WTC11 (cell line): ENCODE measurements around the gene CLCNKB.

ENCODE experiments used
- TP53 ChIP-seq: sonication (generic); formaldehyde crosslinking; IDR thresholded peaks from 2 replicates; pipeline ENCODE4 v1.8.1; 2023; ENCODE audit warnings: mild to moderate bottlenecking, missing genetic modification reagents
- TF ChIP-seq, protein P1 (sequence below): sonication (generic); formaldehyde crosslinking; IDR thresholded peaks from 2 replicates; pipeline ENCODE4 v1.8.0; 2022; ENCODE audit warnings: mild to moderate bottlenecking, missing genetic modification reagents
- TF ChIP-seq, protein P2 (sequence below): fragments of 200-600 bp; IDR thresholded peaks from 2 replicates; pipeline ENCODE4 v1.8.0; 2022; ENCODE audit warnings: antibody characterized with exemption
- TF ChIP-seq, protein P3 (sequence below): sonication (generic); formaldehyde crosslinking; IDR thresholded peaks from 2 replicates; pipeline ENCODE4 v1.8.1; 2023; ENCODE audit warnings: mild to moderate bottlenecking, missing genetic modification reagents, moderate library complexity

DNA sequence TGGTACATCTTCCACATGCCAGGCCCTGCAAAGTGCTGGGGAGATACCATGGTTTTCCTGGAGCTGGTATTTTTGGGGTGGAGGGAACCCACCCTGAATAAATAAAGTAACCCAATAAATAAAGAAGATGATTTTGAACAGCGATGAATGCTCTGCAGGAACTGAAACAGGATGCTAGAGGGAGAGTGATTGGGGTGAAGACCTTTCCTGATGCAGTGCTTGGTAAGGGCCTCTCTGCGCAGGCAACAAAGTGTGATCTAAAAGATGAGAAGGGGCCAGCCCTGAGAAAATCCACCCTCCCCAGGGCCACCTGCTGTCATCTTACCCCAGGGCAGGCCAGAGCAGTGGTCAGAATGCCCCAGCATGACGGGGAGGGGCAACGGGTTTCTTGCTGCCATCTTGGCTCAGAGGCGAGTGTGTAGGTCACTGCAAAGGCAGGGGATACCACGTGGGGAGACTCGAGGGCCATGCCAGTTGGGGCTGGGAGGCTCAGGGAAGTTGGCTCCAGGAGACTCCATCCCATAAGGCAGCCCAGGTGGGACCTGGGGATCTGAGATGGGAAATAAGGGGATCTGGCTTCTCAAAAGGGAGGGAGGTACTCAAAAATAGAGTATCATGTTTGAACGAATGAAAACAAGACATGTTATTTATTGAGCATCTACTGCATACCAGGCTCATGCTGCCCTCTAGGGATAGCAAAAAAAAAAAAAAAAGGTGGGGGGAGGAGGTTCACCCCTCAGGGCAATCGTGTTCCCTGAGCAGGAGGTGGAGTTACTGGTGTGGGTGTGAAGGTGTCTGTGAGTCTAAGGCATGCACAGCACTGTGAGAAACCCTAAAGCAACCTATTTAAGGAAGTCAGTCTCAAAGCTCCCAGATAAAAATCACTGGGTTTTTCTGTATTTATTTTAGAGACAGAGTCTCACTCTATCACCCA is 36.8 kb upstream of the CLCNKB start:
- TF ChIP-seq, protein P1, sequence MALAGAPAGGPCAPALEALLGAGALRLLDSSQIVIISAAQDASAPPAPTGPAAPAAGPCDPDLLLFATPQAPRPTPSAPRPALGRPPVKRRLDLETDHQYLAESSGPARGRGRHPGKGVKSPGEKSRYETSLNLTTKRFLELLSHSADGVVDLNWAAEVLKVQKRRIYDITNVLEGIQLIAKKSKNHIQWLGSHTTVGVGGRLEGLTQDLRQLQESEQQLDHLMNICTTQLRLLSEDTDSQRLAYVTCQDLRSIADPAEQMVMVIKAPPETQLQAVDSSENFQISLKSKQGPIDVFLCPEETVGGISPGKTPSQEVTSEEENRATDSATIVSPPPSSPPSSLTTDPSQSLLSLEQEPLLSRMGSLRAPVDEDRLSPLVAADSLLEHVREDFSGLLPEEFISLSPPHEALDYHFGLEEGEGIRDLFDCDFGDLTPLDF (CRISPR knock-in tag), result no peak
- TF ChIP-seq, protein P2, sequence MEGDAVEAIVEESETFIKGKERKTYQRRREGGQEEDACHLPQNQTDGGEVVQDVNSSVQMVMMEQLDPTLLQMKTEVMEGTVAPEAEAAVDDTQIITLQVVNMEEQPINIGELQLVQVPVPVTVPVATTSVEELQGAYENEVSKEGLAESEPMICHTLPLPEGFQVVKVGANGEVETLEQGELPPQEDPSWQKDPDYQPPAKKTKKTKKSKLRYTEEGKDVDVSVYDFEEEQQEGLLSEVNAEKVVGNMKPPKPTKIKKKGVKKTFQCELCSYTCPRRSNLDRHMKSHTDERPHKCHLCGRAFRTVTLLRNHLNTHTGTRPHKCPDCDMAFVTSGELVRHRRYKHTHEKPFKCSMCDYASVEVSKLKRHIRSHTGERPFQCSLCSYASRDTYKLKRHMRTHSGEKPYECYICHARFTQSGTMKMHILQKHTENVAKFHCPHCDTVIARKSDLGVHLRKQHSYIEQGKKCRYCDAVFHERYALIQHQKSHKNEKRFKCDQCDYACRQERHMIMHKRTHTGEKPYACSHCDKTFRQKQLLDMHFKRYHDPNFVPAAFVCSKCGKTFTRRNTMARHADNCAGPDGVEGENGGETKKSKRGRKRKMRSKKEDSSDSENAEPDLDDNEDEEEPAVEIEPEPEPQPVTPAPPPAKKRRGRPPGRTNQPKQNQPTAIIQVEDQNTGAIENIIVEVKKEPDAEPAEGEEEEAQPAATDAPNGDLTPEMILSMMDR, result 0 out of 2 replicates have a peak, but pooled peaks have one; percentile 16
- TF ChIP-seq TP53 (CRISPR knock-in tag), result no peak
- TF ChIP-seq, protein P3, sequence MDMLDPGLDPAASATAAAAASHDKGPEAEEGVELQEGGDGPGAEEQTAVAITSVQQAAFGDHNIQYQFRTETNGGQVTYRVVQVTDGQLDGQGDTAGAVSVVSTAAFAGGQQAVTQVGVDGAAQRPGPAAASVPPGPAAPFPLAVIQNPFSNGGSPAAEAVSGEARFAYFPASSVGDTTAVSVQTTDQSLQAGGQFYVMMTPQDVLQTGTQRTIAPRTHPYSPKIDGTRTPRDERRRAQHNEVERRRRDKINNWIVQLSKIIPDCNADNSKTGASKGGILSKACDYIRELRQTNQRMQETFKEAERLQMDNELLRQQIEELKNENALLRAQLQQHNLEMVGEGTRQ (CRISPR knock-in tag), result no peak
